IPS-18c (cell line): ENCODE data around the gene TTC21A.
"Not testable (repeated sequence)": the region's sequence is repeated elsewhere in the genome, so short reads cannot be mapped to it uniquely, and the experiment has no call there.

Experiments used
- H3K4me3 ChIP-seq: 2 replicates; pipeline ENCODE4 v1.7.0; 2013; ENCODE audit warnings: low read depth, mild to moderate bottlenecking, low read length, moderate library complexity; ENCODE audit not compliant: insufficient read depth
- H3K9me3 ChIP-seq: one replicate; pipeline ENCODE4 v1.6.1; 2013; ENCODE audit warnings: mild to moderate bottlenecking, low read length, moderate library complexity; ENCODE audit not compliant: control insufficient read depth, insufficient read depth

The TTC21A gene, protein sequence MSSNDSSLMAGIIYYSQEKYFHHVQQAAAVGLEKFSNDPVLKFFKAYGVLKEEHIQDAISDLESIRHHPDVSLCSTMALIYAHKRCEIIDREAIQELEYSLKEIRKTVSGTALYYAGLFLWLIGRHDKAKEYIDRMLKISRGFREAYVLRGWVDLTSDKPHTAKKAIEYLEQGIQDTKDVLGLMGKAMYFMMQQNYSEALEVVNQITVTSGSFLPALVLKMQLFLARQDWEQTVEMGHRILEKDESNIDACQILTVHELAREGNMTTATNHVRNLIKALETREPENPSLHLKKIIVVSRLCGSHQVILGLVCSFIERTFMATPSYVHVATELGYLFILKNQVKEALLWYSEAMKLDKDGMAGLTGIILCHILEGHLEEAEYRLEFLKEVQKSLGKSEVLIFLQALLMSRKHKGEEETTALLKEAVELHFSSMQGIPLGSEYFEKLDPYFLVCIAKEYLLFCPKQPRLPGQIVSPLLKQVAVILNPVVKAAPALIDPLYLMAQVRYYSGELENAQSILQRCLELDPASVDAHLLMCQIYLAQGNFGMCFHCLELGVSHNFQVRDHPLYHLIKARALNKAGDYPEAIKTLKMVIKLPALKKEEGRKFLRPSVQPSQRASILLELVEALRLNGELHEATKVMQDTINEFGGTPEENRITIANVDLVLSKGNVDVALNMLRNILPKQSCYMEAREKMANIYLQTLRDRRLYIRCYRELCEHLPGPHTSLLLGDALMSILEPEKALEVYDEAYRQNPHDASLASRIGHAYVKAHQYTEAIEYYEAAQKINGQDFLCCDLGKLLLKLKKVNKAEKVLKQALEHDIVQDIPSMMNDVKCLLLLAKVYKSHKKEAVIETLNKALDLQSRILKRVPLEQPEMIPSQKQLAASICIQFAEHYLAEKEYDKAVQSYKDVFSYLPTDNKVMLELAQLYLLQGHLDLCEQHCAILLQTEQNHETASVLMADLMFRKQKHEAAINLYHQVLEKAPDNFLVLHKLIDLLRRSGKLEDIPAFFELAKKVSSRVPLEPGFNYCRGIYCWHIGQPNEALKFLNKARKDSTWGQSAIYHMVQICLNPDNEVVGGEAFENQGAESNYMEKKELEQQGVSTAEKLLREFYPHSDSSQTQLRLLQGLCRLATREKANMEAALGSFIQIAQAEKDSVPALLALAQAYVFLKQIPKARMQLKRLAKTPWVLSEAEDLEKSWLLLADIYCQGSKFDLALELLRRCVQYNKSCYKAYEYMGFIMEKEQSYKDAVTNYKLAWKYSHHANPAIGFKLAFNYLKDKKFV (N-terminal part only)

DNA sequence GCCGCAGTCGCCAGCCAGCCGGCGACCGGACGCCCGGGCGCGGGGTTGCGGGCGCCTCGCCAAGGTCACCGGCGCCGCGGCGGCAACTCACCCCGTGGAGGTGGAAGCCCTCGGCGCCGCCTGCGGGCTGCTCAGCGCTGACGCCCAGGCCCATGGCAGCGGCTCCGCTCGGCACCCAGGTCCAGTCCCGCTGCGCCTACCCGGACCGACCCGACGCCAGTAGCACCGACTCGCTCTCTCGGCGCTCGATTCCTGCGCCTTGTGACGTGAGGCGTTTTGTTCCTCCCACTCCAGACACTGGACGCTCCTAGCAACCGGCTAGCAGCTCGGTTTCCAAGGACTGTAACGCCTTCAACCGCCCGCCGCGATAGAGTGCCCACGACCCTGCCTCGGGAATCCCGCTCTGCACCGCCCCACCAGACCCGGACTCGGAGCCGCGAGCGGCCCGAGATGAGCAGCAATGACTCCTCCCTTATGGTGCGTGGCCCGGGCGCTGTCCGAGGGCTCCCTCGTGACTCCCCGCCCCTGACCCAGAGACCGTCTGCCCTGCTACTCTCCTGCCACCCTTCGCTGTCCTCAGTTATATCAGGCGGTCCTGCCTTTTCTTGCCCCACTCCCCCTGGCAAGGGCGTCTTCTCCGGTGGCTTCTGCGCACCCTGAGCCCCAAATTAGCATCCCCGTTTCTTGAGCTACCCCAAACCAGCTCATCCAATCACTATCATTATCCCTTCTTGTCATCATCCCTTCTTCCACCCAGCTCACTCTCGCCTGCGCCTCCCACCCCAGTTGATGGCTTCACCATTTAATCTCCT lies at the start of gene TTC21A, which contains the start of gene GORASP1:
TTC21A (plus strand) TSS at position 293 of the 812 bp plus-strand sequence; CDS start at position 451, 158 bp downstream.
GORASP1 (minus strand) TSS at position 240 of the 812 bp plus-strand sequence; CDS start at position 154, 86 bp downstream.
- no peaks in the 10 kb centered on the region for H3K9me3 ChIP-seq
- H3K4me3 ChIP-seq: peak within 1 kb of the TSS; percentile 94

DNA sequence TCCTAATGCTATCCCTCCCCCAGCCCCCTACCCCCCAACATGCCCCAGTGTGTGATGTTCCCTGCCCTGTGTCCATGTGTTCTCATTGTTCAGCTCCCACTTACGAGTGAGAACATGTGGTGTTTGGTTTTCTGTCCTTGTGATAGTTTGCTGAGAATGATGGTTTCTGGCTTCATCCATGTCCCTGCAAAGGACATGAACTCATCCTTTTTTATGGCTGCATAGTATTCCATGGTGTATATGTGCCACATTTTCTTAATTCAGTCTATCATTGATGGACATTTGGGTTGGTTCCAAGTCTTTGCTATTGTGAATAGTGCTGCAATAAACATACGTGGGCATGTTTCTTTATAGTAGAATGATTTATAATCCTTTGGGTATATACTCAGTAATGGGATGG lies 46.3 kb upstream of the TTC21A start:
- not testable (repeated sequence) for H3K9me3 ChIP-seq, H3K4me3 ChIP-seq

DNA sequence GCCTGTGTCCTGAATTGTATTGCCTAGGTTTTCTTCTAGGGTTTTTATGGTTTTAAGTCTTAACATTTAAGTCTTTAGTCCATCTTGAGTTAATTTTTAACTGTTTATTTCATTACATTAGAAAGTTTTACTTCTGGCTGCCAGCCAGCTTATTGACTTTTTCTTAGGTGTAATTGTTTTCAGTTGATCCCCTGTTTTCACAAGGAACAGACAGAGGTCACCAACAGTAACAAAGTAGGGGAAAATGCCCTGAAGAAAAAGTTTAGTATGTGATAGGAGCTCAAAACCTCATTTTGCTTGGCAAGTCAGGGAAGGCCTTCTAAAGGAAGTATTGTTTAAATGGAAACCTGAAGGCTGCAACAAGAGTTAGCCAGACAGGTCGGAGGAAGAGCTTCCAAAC lies 45.3 kb upstream of the TTC21A start:
- H3K4me3 ChIP-seq: no peak overlapping the region
- no peaks in the 10 kb centered on the region for H3K9me3 ChIP-seq

DNA sequence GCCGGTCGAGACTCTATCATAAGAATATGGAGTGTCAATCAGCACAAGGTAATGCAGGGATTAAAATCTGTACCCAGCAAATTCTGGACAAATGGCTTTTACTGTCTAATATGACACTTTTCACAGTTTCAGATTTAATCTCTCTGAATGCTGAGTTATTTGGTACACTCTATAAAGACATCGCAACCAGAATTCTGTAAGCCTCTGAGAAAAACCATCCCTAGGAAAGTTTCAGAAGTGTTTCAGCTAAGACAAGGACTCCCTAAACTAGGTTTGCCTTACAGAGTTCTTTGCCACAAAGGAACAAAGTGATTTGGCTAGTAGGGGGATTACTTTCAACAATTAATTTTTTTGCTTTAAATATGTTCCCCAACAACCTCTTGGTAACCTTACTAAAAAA lies 44.3 kb upstream of the TTC21A start:
- Histone ChIP-seq H3K9me3 (no peaks in the 10 kb centered on the region), H3K4me3 (no peak overlapping the region)

DNA sequence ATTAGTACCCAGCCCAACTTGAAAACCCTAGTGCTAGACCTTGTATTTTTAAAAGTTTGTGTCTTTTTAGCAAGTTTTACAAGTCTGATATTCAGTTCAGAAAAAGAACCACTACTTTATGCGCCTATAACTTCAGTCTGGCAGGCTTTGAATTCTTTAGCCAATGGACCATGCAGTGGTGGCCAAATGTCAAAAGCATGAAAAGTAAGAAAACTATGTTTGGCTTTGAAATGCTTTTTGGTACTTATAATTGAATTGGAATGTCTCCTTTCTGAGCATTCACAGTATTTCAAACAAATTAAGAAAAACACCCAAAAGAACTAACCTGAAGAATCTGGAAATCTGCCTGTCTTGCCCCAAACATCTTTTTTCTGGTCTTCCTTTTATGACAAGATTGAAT lies 42.8 kb upstream of the TTC21A start:
- no peak overlapping the region for H3K4me3 ChIP-seq

DNA sequence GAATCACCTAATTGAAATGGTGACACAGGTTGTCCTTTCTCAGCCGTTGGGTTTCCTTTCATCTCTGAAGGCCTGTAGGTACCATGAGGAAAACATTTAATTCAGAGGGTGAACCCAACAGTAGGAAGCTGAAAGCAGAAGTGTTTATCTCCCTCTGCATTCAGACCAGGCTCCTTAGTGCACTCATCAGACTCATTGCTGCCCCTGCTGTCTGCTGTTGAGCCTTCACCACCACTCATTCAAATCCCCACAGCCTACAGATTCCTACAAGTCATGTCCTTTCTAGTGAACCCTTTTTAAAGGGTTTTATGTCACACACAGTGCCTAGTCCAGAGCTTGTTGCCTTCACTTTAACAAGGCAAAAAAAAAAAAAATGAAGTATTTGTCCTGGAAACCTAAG lies 42.3 kb upstream of the TTC21A start:
- Histone ChIP-seq H3K9me3 (no peaks in the 10 kb centered on the region), H3K4me3 (no peak overlapping the region)

More for the DNA sequence above, 42.8 kb upstream of the TTC21A start:
- no peaks in the 10 kb centered on the region for H3K9me3 ChIP-seq

DNA sequence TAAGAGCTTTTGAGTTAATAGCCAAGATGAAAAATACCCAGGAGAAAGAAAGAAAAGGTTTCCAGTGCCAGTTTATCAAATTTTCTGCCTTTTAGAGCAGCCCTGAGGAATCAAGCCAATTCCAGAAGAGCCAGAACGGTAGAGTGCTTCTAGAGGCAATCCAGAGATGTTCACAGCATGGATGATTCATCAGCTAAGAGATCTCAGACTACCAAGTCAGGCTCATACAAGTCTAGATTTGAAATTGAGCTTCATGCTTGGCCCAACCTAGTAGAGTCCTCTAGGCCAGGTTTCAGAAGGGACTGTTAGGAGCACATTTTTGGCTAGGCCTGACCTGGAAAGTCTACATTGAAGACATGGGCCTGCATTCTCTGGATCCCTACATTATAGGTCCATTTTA lies 40.2 kb upstream of the TTC21A start:
- Histone ChIP-seq H3K4me3 (no peak overlapping the region), H3K9me3 (no peaks in the 10 kb centered on the region)

DNA sequence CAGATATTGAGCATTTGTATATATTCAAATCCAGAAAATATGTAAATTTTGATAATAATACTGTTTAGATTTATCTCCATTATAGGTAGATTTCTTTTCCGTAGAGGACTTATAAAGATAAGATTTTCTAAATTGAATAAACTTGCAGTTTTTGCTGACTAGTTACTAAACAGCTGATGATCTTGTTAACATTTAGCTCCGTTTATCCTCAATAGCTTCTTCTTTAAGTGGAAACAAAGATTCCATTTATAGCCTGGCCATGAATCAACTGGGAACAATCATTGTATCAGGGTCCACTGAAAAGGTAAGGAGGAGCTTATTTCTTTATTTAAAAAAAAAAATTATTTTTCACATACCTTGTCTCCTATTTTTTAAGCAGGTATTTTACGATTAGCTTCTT lies 38.9 kb upstream of the TTC21A start:
- Histone ChIP-seq H3K9me3 (no peaks in the 10 kb centered on the region), H3K4me3 (no peak overlapping the region)

DNA sequence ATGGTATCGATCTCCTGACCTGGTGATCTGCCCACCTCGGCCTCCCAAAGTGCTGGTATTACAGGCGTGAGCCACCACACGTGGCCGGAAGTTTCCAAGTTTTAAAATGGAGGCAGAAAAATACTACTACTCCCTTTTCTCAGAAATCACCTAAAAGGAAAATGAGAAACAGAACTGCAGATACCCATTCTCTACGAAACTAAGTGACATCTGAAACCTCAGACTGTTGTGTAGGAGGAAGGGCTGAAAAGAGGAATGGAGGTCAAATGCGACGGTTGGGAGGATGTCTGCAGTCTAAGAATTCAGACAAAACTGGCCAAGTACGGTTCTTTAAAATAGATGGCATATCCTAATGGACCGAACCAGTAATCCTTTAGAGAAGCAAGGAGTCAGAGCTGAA lies 31.6 kb upstream of the TTC21A start:
- Histone ChIP-seq H3K4me3 (no peak overlapping the region), H3K9me3 (no peaks in the 10 kb centered on the region)

DNA sequence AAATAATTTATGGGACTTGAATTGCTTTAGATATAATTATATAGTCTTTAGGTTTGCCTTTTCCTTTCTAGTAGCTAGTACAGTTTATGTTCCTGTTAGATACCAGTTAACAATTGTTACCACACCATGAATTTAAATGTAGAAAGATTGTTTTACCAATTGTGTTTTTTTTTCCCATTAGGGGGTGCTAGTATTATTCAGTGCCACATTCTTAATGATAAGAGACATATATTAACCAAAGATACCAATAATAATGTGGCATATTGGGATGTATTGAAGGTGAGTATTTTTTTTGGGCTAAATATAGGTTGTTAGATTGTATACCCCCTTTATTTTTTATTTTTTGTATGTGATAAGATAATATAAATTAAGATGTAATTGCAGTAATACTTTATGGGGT lies 27.9 kb upstream of the TTC21A start:
- Histone ChIP-seq H3K4me3 (no peak overlapping the region), H3K9me3 (no peaks in the 10 kb centered on the region)

DNA sequence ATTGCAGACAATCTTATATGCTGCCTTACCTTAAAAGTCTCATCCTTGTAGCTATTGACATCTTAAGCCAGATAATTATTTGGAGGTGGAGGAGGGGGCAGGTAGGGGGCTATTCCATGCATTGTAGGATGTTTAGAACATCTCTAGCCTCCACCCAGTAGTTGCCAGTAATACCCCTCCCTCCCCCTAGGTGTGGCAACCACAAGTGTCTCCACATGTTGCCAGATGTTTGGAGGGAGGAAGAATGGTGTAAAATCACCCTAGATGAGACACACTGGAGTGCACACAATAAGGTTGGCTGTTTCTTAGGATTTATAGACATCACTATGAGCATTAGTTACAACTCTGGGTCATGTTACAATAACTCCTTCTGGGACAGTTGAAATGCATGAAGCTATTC lies 27.5 kb upstream of the TTC21A start:
- Histone ChIP-seq H3K4me3 (no peak overlapping the region), H3K9me3 (no peaks in the 10 kb centered on the region)

DNA sequence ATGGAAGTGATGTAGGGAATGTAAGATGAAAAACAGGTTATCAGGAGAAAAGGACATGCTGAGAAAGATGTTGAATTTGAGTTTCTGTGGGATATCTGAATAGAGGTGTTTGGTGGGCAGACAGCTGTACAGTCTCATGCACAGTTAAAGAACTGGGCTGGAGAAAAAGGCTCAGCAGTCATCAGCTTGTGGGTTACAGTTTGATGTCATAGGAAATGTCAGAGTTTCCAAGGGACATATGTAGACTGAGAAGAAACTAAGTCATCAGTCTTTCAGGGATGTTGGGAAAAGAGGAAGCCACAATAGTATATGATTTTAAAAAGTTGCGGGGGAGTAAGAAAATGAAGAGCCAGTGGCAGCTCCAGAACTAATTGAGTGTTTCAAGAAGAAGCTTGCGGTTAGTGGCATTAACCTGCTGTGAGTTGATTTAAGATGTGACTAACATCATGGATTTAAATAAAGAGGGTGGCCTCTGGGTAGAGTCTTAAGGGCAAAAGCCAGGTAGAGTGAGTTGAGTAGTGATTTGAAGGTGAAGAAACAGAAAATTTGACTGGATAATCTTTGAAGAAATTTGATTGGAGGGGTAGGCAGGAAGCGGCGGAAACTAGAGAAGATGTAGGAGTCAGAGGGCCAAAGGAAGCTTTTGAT lies 24.7 kb upstream of the TTC21A start:
- Histone ChIP-seq H3K4me3 (no peak overlapping the region), H3K9me3 (no peaks in the 10 kb centered on the region)

DNA sequence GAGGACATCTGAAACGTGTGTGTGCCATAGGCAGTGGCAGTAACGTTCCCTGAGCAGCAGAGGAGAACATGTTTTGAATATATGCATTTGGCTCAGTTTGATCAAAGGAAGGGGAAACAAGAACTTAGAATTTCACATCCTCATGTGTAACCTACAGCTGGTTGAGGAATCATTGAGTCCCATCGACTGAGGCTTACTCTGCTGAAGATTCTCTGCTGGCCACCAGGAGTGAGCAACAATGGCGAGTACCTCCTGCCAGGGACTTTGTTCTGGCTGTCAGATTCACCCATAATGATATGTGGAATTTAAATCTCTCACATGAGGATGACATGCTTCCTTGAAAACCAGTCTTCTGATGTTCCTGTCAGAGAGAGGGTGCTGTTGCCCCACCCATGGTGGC lies 21.3 kb upstream of the TTC21A start:
- Histone ChIP-seq H3K9me3 (no peaks in the 10 kb centered on the region), H3K4me3 (no peak overlapping the region)

DNA sequence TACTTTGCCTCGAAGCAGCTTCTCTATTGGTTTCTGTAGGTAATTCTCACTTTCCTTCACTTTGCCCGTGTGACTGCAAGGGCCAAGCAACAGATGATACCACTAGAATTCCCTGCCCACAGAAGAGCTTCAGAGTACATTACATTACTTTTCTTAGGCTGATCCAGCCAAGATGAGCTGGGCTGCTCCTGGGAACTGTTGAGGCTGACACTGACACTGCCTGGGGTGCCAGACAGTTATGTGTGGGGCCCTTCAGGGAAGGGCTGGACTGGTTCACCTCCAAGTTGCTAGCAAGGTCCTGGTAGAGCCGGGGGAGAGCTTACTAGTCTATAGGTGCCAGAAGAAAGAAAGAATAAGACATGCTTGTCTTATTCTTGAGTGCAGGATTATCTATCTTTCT lies 19.0 kb upstream of the TTC21A start:
- Histone ChIP-seq H3K4me3 (no peak overlapping the region), H3K9me3 (no peaks in the 10 kb centered on the region)

DNA sequence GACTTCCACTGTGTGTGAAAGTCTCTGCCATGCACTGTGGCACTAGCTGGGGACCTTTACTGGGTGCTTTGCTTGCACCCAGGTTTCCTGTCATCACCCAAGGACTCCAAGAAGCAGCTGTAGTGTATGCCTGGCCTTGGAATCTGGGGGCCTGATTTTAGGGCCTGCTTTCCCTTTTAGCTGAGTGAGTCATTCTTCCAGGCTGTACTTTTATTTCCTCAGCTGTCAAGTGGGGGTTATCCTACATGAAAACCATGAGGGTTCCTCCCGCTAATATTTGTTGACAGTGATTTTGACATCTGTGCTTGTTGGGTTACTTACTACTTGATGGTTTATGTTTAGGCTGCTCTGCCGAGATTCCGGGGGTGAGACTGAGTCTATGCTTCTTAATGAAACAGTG lies 18.6 kb upstream of the TTC21A start:
- Histone ChIP-seq H3K4me3 (no peak overlapping the region), H3K9me3 (no peaks in the 10 kb centered on the region)

DNA sequence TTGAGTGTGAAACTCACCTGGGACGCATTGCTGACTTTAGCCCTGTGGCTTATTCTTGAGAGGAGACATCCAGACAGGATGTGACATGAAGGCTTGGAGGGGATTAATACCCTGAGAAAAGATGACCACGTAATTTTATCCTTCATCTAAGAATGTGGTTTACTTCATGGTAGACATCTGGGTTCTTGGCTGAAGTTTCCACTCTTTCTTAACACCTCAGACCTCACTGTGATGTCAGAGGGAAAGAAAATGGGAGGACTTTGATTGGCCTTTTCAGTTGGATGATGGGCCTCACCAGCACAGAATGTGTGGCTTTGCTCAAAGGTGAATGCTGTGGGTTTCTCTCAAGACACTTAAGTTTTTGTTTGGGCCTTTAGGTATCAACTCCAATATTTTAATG lies 16.6 kb upstream of the TTC21A start:
- H3K9me3 ChIP-seq: no peaks in the 10 kb centered on the region
- H3K4me3 ChIP-seq: no peak overlapping the region
